Subcutaneous abdominal adipose tissue (tissue), 5 donors: ENCODE measurements around the gene TBC1D22A.
"Not testable (repeated sequence)": the region's sequence is repeated elsewhere in the genome, so short reads cannot be mapped to it uniquely, and the experiment has no call there.

ENCODE experiments used
- H3K27ac ChIP-seq: one replicate; pipeline ENCODE4 v1.7.0; 2013; ENCODE audit warnings: low read depth, mild to moderate bottlenecking, inconsistent platforms, low read length, moderate library complexity
- H3K27me3 ChIP-seq, 5 donors: one replicate each; pipeline ENCODE4 v1.7.0; 2013; ENCODE audit warnings: low read length in 5 of 5, inconsistent platforms in 1 of 5; ENCODE audit not compliant: control insufficient read depth in 5 of 5, insufficient read depth in 4 of 5
- H3K36me3 ChIP-seq, 5 donors: one replicate each; pipeline ENCODE4 v1.7.0; 2013; ENCODE audit warnings: low read length in 5 of 5; ENCODE audit not compliant: control insufficient read depth in 5 of 5, insufficient read depth in 5 of 5
- H3K4me1 ChIP-seq, 5 donors: one replicate each; pipeline ENCODE4 v1.7.0; 2013; ENCODE audit warnings: low read length in 5 of 5, mild to moderate bottlenecking in 3 of 5, moderate library complexity in 1 of 5; ENCODE audit not compliant: control insufficient read depth in 5 of 5, insufficient read depth in 5 of 5
- H3K4me3 ChIP-seq, 5 donors: one replicate each; pipeline ENCODE4 v1.7.0; 2013; ENCODE audit warnings: low read length in 5 of 5, low read depth in 1 of 5
- H3K9ac ChIP-seq, 5 donors: one replicate each; pipeline ENCODE4 v1.7.0; 2013; ENCODE audit warnings: low read length in 5 of 5, mild to moderate bottlenecking in 4 of 5, moderate library complexity in 3 of 5
- H3K9me3 ChIP-seq, 5 donors: one replicate each; pipeline ENCODE4 v1.7.0; 2013; ENCODE audit warnings: low read length in 5 of 5; ENCODE audit not compliant: control insufficient read depth in 5 of 5
- donor health status: healthy.
- donor health status: healthy.
- donor health status: healthy.
- donor health status: healthy.
- donor health status: healthy.

Gene TBC1D22A

DNA sequence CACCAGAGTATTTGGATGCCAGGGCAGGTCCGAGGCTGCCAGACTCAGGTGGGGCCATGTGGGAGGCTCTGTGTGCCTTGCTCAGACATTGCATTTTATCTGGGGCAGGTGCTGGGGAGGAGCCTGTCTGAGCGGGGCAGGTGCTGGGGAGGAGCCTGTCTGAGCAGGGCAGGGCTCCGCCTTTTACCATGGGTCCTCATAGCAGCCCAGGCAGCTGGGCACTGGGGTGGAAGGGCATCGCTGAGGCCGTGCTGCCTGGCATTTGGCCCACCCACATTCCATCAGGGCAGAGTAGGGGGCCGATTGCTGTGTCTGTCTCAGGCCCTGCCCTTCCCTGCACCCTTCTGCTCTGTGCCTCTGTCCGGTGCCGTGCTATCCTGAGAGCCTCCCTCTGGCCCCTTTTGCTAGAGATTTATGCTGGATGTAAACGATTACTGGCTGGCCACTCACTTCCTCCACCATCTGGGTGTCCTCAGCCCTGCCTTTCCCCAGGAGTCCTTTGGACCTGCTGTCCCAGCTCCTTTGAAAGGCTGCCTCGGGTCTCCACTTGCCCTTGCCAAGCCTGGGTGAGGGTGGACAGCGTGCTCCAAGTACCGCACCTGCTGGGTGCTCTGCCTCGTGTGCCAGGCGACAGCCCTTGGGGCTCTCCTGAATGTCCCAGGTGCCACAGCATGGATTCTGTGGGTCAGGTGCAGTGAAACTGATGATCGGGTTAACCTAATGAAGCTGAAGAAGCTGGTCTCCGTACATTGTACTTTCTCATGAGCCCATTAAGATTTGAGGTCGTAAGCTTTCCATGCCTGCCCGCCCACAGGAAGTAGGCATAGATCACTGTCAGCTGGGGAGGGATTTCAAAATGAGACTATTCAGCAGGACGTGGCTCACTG is 281.6 kb downstream of the TBC1D22A start:
- H3K9ac ChIP-seq, result no peak overlapping the region
- H3K27ac ChIP-seq, result no peak overlapping the region
- H3K9me3 ChIP-seq, result no peaks in the 10 kb centered on the region
- no peak overlapping the region for H3K4me3 ChIP-seq
- peaks cover 0 to 10% (median 0%) of the 10 kb centered on the region in 5 donors for H3K4me1 ChIP-seq
- peaks cover 0 to 4% (median 0%) of the 10 kb centered on the region in 5 donors for H3K36me3 ChIP-seq
- H3K27me3 ChIP-seq, result no peaks in the 10 kb centered on the region

DNA sequence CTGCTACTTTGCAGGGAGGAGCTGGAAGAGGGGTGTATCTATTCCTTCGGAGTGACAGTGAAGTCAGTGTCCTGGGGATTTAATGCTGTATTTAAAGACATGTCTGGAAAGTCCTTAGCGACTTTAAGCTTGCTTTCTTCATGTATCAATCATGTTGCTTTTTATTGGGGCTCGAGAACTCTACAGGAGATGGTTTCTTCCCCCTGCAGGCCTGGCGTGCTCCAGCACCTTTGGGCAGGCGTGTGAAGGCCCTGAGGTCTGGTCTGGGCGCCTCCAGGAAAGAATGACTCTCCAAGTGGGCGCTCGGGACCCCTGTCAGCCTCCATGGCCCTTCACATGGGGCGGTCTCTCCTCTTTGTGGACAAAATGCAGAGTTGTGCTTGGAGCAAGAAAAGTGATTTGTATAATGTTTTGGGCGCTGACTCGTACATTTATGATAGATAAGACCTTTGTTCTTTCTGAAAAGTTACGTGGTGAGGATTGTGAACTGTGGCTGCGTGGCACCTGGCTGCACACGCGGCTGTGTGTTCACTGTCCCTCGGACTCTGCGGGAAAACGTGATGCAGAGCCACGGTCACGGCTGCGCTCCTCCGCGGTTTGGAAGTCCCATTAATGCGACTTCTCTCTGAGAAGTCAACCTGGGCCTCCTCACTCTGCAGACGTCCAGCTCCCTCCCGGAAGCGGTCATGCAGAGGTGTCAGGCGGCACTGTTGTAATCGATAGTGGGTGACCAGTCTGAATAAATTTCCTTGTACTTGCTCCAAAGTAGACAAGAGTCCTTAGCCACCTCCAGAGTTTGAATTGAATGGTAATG is 282.5 kb downstream of the TBC1D22A start:
- Histone ChIP-seq H3K4me1 (peaks cover 0 to 10% (median 0%) of the 10 kb centered on the region in 5 donors), H3K27ac (no peak overlapping the region)

DNA sequence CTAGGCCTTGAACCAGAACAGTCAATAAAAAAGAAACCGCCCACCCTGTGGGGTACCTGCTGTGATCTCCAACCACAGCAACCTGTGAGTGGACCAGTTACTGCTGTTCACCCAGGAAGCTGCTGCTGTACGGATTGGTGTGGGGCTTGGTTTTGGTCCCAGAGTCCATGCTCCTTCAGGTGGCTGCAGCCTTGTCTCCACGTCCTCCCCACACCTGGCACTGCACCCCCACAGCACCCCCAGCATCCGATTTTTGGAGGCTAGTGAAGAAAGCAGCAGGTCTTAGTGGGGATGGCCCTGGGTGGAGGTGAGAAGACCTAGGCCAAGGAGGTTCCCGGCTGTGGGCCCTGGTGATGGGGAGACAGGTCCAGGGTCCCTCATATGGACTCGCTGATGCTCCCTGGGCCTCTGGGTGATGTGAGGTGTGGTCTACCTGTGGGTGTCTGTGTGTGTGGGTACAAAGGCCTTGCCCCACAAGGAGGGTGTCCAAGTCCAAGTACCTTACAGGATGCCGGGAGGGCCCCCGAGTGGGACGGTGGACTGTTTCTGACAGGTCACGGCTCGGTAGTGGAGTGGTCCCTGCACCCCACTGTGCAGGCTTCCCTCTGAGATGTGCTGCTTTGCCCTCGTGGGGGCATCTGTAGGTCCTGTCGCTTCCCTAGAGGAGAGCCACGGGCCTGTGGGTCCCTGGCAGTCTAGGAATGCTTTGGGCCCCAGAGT is 283.4 kb downstream of the TBC1D22A start:
- no peak overlapping the region for H3K4me3 ChIP-seq
- no peak overlapping the region for H3K27ac ChIP-seq
- H3K27me3 ChIP-seq, result no peaks in the 10 kb centered on the region
- peaks cover 0 to 4% (median 0%) of the 10 kb centered on the region in 5 donors for H3K36me3 ChIP-seq
- H3K4me1 ChIP-seq, result peaks cover 0 to 10% (median 0%) of the 10 kb centered on the region in 5 donors
- H3K9ac ChIP-seq, result no peak overlapping the region
- H3K9me3 ChIP-seq, result no peaks in the 10 kb centered on the region

More for the DNA sequence above, 282.5 kb downstream of the TBC1D22A start:
- H3K9me3 ChIP-seq, result no peaks in the 10 kb centered on the region
- peaks cover 0 to 4% (median 0%) of the 10 kb centered on the region in 5 donors for H3K36me3 ChIP-seq
- no peak overlapping the region for H3K9ac ChIP-seq
- H3K4me3 ChIP-seq, result no peak overlapping the region
- H3K27me3 ChIP-seq, result no peaks in the 10 kb centered on the region

DNA sequence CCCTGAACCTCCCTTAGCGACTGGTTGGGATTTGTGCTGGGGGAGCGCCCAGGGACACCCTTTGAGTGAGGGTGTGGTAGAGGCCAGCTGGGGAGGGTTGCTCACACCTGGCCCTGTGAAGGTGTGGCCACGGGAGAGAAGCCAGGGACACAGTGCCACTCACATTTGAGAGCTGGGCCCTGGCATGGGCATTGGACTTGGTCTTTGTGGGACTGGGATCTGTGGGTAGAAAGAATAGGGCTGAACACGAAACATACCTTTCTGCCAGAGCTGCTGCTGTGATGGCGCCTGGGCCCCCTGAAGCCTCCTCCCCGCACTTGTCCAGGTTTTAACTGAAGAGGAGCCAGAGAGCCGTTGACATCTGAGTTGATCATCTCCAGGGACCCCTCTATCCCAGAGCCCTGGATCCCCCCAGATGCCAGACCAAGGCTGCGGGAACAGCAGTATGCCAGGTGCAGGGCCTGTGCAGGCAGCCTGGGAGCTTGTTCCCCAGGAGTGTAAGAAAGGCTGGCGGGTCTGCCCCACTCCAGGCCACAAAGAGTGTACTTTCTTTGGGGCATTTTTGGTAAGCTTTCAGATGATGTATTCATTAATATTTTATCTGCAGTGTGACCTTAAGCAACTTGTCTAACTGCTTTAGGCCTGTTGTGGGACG is 284.1 kb downstream of the TBC1D22A start:
- H3K9me3 ChIP-seq, result no peaks in the 10 kb centered on the region
- H3K27ac ChIP-seq, result no peak overlapping the region
- peaks cover 0 to 10% (median 0%) of the 10 kb centered on the region in 5 donors for H3K4me1 ChIP-seq
- H3K4me3 ChIP-seq, result no peak overlapping the region
- no peak overlapping the region for H3K9ac ChIP-seq
- no peaks in the 10 kb centered on the region for H3K27me3 ChIP-seq
- H3K36me3 ChIP-seq, result peaks cover 0 to 4% (median 0%) of the 10 kb centered on the region in 5 donors

DNA sequence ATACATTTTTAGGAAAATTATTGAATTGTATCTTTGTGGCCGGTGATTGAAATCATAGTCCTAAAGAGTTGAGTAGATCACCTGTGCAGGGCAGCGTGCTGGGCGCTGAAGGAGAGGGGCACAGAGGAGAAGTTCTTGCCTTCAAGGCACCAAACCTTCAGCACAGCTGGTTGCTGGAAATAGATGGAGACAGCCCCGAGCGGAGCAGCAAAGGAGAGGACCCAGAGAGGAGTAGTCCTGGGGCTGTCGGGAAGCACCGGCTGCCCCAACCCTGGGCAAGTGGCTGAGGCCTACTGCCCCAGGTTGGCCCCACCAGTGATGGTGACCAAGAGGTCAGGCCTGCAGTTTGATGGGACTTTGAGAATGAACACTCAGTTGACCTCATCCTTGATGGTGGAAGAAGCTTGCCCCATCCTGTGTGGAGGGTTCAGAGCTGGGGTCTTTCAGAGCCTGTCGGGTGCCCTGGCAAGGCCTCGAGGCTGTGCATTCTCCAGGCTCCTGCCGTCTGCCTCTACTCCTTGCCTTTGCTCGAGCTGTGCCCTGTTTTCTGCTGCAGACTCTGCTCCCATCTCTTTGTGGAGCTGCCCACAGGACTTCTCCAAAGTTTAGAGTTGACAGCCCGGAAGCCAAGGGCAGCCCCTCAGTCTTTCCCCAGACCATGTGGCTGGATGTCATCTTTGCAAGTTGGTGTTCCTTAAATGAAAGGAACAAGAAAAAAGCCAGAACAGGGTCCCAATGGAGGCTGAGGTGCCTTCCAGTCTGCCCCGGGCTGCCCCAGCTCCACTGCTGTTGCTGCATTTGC is 285.1 kb downstream of the TBC1D22A start:
- Histone ChIP-seq H3K27me3 (no peaks in the 10 kb centered on the region), H3K9me3 (no peaks in the 10 kb centered on the region), H3K27ac (no peak overlapping the region), H3K4me1 (peaks cover 0 to 10% (median 0%) of the 10 kb centered on the region in 5 donors), H3K9ac (no peak overlapping the region), H3K36me3 (peaks cover 0 to 8% (median 2%) of the 10 kb centered on the region in 5 donors), H3K4me3 (no peak overlapping the region)

DNA sequence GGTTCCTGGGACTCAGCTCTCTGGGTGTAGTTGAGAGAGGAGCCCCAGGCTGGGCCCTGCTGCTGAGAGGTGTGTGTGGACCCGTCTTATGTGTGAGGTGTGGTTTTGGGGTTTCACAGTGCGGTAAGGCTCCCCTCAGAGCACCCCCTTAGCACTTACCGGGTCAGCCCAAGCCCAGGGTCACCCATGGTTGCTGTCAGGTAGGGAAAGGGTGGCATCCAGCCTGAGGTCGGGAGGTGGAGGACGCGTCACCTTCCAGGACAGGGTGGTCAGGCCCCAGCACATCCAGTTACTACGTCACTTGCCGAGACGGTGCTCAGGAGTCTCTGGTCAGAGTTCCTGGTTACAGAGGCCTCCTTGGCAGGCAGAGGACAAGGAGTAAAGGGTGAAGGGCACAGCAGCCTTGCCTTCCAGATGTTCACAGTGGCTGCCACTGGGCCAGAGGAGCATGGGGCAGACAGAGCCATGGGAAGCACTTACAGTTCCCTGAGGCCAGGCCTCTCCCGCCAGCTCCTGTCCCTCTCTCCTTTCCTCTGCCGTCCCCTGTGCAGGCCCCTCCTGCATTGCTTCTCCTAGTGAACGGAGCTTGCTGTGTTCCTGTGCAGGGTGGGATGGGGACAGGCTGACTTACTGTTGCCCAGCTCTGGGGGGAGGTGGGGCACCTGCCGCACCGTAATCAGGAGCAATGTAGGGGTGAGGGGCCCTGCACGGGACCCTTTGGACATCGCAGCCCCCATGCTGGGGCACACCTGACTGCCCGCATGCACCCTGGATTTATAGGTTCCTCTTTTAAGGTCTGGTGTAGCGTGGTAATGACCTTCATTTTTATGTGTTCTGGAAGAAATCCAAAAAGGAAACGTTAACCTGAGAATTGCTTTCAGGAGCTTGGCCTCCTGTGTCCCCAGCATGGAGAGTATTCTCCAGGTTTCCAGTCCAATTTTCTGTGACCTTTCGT is 285.9 kb downstream of the TBC1D22A start:
- H3K4me3 ChIP-seq, result no peak overlapping the region
- H3K9me3 ChIP-seq, result no peaks in the 10 kb centered on the region
- H3K27ac ChIP-seq, result no peak overlapping the region
- peaks cover 0 to 10% (median 0%) of the 10 kb centered on the region in 5 donors for H3K4me1 ChIP-seq
- peaks cover 0 to 13% (median 3%) of the 10 kb centered on the region in 5 donors for H3K36me3 ChIP-seq
- H3K9ac ChIP-seq, result no peak overlapping the region
- no peaks in the 10 kb centered on the region for H3K27me3 ChIP-seq

DNA sequence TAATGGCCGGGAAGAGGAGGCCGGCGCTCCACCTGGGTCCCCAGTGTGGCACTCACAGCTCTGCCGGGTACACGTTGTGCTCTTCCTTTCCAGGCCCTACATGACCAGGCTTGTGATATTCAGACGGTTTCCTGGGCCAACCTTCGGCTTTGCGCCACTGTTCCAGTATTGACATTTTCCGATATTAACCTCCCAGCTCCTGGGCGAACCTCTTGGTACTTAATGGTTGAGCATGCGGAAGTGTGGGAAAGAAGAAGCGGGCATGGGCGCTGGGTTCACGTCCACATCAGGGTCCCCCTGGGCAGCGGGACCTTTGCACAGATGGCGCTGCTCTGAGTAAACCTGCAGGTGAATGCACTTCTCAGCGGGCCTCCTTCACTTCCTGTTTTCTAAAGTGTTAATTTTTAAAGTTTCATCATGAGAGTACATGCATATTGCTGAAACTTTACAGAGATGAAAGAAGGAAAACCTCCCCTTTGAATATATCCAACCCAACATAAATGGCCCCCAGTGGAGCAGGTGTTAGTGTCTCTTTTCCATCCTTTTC is 286.7 kb downstream of the TBC1D22A start:
- Histone ChIP-seq H3K27ac (no peak overlapping the region), H3K9ac (no peak overlapping the region), H3K4me3 (no peak overlapping the region), H3K36me3 (peaks cover 0 to 21% (median 9%) of the 10 kb centered on the region in 5 donors), H3K9me3 (no peaks in the 10 kb centered on the region), H3K27me3 (no peaks in the 10 kb centered on the region), H3K4me1 (peaks cover 0 to 4% (median 0%) of the 10 kb centered on the region in 5 donors)

DNA sequence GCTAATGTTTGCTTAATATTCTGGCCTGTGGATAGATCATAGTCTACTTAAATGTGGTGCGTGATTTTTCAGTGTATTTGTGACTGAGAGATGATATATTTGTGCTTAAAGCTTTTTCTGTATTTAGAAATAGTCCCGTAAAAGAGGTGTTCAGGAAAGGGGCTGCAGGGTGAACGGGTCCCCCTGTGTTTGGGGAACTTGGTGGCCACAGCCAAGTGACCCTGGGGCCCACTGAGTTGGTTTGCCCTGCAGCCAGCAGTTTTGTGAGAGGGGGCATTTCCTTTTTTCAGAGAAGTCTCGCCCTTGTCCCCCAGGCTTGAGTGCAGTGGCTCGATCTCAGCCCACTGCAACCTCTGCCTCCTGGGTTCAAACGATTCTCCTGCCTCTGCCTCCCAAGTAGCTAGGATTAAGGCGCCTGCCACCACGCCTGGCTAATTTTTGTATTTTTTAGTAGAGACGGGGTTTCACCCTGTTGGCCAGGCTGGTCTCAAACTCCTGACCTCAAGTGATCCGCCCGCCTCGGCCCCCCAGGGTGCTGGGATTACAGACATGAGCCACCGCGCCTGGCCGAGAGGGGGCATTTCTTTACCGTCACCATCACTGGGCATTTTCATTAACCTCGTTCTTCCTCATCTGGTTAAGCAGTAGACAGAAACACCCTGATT is 287.4 kb downstream of the TBC1D22A start:
- H3K4me1 ChIP-seq, H3K4me3 ChIP-seq: not testable (repeated sequence)

More for the DNA sequence above, 287.4 kb downstream of the TBC1D22A start:
- not testable (repeated sequence) for H3K9me3 ChIP-seq, H3K27me3 ChIP-seq, H3K9ac ChIP-seq, H3K27ac ChIP-seq
- peaks cover 0 to 23% (median 9%) of the 10 kb centered on the region in 5 donors for H3K36me3 ChIP-seq
